PC-9 (cell line): ENCODE results near the gene NT5DC4.

Experiments used
- EZH2 ChIP-seq: fragments of 200-600 bp; sonication (generic); IDR thresholded peaks from 2 replicates; pipeline ENCODE4 v1.8.0; 2017; ENCODE audit warnings: antibody characterized with exemption, low read depth
- TF ChIP-seq, protein P1 (sequence below): fragments of 200-600 bp; sonication (generic); conservative IDR thresholded peaks from 2 replicates; pipeline ENCODE4 v1.6.1; 2017; ENCODE audit warnings: mixed run types, antibody characterized with exemption, mild to moderate bottlenecking, moderate library complexity

DNA sequence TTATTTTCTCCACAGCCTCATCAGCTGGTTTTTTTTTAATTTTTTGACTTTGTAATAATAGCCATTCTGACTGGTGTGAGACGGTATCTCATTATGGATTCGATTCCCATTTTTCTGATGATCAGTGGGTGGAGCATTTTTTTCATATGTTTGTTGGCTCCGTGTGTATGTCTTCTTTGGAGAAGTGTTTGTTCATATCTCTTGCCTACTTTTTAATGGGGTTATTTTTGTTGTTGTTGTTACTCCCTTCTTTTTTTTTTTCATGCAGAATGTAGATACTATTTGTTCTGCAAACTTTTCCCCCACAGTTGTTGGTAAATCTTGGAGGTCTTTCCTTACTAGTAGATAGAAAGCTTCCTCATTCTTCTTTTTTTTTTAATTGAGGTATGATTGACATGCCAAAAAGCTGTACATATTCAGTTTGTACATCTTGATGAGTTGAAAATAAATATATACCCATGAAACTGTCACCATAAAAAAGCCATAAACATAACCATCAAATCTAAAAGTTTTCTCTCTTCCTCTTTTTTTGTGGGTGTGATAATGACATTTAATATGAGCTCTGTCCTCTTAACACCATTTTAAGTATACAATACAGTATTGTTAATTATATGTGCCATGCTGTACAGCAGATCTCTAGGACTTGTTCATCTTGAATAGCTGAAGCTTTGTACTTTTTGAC is 21.8 kb upstream of the NT5DC4 start:
- TF ChIP-seq, protein P1, sequence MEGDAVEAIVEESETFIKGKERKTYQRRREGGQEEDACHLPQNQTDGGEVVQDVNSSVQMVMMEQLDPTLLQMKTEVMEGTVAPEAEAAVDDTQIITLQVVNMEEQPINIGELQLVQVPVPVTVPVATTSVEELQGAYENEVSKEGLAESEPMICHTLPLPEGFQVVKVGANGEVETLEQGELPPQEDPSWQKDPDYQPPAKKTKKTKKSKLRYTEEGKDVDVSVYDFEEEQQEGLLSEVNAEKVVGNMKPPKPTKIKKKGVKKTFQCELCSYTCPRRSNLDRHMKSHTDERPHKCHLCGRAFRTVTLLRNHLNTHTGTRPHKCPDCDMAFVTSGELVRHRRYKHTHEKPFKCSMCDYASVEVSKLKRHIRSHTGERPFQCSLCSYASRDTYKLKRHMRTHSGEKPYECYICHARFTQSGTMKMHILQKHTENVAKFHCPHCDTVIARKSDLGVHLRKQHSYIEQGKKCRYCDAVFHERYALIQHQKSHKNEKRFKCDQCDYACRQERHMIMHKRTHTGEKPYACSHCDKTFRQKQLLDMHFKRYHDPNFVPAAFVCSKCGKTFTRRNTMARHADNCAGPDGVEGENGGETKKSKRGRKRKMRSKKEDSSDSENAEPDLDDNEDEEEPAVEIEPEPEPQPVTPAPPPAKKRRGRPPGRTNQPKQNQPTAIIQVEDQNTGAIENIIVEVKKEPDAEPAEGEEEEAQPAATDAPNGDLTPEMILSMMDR: no peak
- TF ChIP-seq EZH2: no peak
